ENCODE results near the gene ITGAE.

DNA sequence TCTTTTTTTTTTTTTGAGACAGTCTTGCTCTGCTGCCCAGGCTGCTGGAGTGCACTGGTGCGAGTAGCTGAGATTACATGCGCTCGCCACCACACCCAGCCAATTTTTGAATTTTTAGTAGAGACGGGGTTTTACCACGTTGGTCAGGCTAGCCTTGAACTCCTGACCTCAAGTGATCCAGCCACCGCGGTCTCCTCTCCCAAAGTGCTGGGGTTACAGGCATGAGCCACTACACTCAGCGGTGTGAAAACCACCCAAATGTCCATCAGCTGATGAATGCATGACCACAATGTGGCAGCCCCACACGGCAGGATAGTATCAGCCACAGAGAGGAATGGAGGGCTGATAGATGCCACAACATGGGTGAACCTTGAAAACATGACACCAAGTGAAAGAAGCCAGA lies 107.2 kb downstream of the ITGAE start:
- TF ChIP-seq GATA3 (IDR thresholded peaks at IDR 0.05; ENCODE audit: low read depth, low read length) (no peak), GATA2 (IDR thresholded peaks at IDR 0.05; ENCODE audit: low read depth, low read length) (no peak)
